GM21526 (cell line): Measurements from ENCODE around the gene GBGT1.
A peak's percentile ranks its signal among the peaks of the same experiment; 100 is the strongest.

Experiments used
- ATAC-seq: cut with Tn5 transposase; IDR thresholded peaks from one replicate; pipeline ENCODE4 v1.9.1; 2021; ENCODE audit warnings: moderate library complexity; ENCODE audit not compliant: unreplicated experiment, low FRiP score

GBGT1 gene

DNA sequence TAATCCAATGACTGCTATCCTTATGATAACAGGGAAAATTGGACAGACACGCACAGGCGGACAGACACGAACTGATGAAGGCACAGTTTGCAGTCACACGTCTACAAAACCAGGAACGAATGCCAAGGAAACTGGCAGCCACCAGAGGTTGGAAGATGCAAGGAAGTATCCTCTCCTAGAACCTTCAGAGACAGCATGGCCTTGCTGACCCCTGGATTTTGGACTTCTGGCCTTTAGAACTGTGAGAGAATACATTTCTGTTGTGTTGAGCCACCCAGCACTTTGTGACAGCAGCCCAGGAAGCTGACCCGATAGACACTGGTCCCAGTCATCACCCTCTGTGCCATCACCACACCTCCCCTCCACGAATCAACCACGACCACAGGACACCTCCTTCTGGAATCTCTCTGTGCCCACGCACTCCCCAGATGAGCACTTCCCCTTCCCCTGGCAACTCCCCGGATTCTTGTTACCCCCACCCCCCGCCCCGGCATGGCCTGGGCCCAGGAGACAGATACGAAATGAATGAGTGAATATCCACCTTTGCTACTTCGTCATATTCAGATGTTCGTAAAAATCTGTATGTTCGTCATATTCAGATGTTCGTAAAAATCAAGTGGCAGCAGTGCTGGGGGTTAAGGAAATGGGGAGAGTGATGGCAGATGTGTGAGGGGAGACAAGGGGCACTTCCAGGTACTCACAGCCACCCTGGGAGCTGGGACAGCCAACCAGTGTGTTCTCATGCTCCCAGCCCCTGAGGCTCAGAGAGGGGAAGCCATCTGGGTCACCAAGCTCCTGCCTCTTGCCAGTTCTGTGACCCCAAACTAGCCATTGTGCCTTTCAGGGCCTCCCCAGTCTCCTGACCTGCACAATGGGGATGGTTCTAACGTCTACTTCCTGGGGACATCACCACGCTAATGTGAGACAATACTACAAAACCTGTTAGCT lies 18.5 kb downstream of the GBGT1 start:
- ATAC-seq: no peak

- ATAC-seq: peak; percentile 46
These were observed 19.4 kb downstream of the GBGT1 start for GRCh38 chr9:133144142-133144903.

- ATAC-seq: no peak
These were observed 20.0 kb downstream of the GBGT1 start for GRCh38 chr9:133143639-133144141.

GRCh38 chr9:133142684-133143622 lies 20.8 kb downstream of the GBGT1 start:
- ATAC-seq: no peak

DNA sequence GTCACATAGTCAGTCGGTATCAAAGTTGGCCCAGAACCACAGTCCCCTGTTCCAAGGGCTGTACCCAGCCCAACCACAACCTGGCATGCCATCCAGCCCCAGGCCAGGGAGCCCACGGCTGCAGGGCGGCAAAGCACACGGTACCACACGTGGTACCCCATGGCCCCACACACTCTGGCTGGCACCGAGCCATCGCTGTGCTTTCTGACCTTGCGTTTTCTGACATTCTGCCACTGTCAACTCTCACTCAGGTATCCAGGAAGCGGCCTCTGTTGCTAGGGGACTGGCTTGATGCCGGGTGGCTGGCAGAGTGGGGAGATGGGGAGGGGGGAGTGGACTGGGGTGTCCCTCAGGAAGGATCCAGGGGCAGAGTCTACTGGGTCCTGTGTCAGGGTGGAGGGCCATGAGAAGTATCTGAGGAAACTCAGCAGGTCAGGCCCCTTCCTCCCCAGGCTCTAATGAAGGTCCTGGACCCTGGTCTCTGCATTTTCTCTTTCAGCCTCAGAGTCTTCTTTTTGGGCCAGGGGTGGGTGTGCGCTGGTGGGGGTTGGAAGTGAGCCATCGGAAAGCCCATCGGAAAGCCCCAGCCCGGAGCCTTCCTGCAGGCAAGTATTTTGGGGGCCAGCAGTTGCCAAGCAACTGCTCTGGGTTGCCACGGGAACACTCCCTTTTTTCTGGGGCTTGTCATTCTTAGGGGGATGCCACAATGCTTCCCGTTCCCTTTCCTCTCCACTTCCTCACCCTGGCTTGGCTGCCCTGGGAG lies 21.7 kb downstream of the GBGT1 start:
- ATAC-seq: no peak

DNA sequence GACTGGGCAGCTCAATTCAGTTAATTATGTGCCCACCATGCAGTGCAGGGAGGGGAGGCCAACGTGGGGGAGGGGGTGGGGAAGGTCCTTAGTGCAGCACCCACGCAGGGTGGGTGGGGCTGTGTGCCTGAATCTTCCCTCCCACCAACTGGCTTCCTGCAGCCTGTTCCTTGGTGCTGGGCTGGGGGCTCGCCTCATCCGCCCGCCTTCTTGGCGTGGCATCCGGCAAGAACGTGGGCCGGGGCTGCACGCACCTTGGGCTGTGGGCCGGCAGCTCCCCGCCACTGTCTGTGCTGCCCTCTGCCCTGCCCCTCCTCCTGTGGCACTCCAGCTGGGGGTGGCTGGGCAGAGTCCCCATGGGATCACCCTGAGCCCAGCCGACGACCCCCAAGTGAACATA lies 23.1 kb downstream of the GBGT1 start:
- no peak for ATAC-seq

DNA sequence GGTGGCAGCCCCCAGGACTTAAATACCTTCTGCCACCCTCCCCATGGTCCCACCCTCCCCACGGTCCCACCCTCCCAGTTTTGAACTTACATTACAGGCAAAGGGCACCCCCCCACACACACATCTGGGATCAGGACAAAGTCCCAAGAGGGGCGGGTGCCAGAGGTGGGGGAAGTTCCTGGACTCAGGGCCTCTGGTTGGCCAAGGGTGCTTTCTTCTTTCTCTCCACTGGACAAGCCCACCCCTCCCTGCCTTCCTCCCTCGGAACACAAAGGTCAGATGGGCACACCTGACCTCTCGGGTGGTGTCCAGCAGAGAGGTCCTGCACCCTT lies 23.6 kb downstream of the GBGT1 start:
- ATAC-seq: no peak

DNA sequence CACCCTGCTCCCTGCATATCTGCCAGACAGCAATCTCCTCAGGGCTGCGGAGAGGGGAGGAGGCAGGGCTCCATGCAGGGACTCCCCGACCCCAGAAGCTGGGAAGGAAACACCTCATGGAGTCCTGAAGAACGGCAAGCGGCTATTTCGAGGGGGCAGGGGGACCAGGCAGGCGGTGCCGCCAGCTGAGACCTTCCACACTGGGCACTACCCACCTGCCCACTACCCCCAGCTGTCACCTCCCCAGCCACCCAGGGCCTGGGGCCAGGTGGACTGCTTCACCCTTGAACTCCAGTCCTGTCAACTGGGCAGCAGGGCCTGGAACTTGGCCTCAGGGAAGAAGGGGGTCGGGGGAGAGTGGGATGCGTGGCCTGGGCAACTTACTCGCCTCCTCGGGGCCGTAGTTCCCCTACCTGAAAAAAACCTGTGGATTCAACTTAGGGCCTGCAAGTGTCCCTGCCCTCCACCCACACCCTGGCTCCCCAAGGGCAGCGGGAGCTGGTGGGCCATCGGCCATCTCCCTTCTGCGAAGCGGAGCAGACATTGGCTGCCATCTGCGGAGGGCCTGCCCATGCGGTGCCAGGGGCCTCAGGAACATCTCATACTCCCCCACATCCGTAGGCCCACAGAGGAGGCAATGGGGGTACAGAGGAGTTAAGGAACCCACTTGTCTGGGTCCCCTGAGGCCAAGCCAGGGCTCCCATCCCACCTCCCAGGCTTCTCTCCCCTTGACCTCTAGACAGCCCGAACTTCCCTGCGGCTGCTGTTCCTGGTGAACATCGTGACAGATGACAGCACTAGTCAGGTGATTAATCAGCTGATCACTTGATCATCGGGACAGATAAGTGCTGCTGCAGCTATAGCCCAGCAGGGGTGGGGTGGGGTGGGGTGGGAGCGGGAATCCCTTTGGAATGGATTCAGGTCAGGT lies 24.2 kb downstream of the GBGT1 start:
- no peak for ATAC-seq

DNA sequence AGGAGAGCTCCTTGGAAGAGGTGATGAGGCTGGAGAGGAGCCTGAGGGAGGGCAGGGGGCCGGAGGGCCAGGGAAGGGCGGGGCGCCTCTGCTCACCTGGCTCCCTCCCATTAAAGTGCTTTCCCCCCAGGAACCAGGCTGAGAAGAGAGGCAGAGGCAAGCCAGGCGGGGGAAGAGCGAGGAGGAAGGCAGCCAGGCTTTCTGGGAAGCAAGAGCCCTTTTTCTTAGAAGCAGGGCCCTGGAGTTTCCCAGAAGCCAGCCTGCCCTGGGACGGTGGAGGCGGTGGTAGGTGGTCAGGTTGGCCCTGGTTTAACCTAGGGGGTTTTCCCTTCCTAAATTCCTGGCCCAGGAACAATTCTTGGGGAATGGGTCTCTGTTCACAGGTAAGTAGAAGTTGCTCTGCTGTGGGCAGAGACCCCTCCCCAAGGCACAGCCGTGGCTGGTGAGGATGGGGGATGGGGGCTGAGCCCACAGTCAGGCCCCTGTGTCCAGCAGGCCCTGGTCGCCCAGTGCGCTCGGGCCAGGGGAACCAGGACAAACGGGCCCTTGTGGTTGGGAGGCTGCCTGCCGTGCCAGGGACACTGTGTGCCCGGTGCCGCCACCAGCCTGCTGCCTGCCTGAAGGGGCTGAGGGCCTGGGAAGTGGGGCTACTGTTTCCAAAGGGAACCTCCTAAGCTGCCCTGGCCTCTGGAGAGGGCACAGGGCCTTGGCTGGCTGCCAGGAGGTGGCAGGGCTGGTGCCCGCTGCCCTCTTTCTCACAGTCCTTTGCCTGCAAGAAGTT lies 26.1 kb downstream of the GBGT1 start:
- no peak for ATAC-seq

GRCh38 chr9:133135146-133135745 lies 28.5 kb downstream of the GBGT1 start:
- ATAC-seq: no peak

GRCh38 chr9:133134388-133135145 lies 29.1 kb downstream of the GBGT1 start:
- no peak for ATAC-seq

- ATAC-seq: peak; percentile 52
These were observed 29.9 kb downstream of the GBGT1 start for GRCh38 chr9:133133681-133134387.

- ATAC-seq: no peak
These were observed 31.5 kb downstream of the GBGT1 start for GRCh38 chr9:133132174-133132573.

DNA sequence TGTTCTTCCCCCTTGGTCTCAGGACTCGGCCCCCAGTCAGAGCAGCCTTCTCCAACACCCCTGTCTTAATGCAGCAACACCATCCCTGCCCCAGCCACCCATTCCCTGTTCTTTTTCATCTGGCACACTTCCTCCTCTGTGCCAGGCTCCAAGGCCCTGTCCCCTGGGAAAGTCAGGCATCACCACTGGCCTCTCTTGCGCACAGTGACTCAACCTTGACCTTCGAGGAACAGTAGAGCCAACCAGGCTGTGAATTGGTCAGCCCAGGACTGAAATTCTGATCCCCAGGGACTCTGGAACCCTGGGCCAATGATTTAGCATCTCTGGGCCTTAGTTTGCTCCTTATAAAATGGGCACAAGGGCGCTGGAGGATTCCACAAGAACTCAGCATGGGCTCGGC lies 32.2 kb downstream of the GBGT1 start:
- ATAC-seq: no peak

GRCh38 chr9:133130685-133131244 lies 32.9 kb downstream of the GBGT1 start:
- ATAC-seq: no peak
